Liver (tissue), 3 donors: Measurements from ENCODE around the gene PDCD6IP.

ENCODE experiments used
- FOXA1 ChIP-seq: IDR thresholded peaks from 2 replicates; pipeline ENCODE4 v1.6.1; 2016; ENCODE audit warnings: antibody characterized with exemption
- JUND ChIP-seq, 2 donors: IDR thresholded peaks; 2 replicates each; pipeline ENCODE4 v1.6.1; 2016; ENCODE audit warnings: antibody characterized with exemption in 2 of 2
- RAD21 ChIP-seq, 2 donors: IDR thresholded peaks; 2 replicates each; pipeline ENCODE4 v1.6.1; 2016; ENCODE audit warnings: antibody characterized with exemption in 2 of 2, mild to moderate bottlenecking in 2 of 2
- TAF1 ChIP-seq: conservative IDR thresholded peaks from 2 replicates; pipeline ENCODE4 v1.6.1; 2016; ENCODE audit warnings: antibody characterized with exemption, mild to moderate bottlenecking
- YY1 ChIP-seq: IDR thresholded peaks from 2 replicates; pipeline ENCODE4 v1.6.1; 2016; ENCODE audit warnings: antibody characterized with exemption, mild to moderate bottlenecking
- TF ChIP-seq, protein P1 (sequence below): fragments of 150-350 bp; IDR thresholded peaks from 2 replicates; pipeline ENCODE4 v1.5.1; 2017; ENCODE audit warnings: improper control_type of control experiment, low read depth, low read length; ENCODE audit not compliant: missing input control
- TF ChIP-seq, protein P2 (sequence below): IDR thresholded peaks from 2 replicates; pipeline ENCODE4 v1.6.1; 2016; ENCODE audit warnings: antibody characterized with exemption
- TF ChIP-seq, protein P3 (sequence below): IDR thresholded peaks from 2 replicates; pipeline ENCODE4 v1.6.1; 2016; ENCODE audit warnings: antibody characterized with exemption, mild to moderate bottlenecking
- TF ChIP-seq, protein P4 (sequence below): IDR thresholded peaks from 2 replicates; pipeline ENCODE4 v1.6.1; 2016; ENCODE audit warnings: antibody characterized with exemption
- TF ChIP-seq, protein P5 (sequence below): IDR thresholded peaks from 2 replicates; pipeline ENCODE4 v1.6.1; 2016; ENCODE audit warnings: antibody characterized with exemption
- donor health status: healthy.
- donor health status: healthy.

DNA sequence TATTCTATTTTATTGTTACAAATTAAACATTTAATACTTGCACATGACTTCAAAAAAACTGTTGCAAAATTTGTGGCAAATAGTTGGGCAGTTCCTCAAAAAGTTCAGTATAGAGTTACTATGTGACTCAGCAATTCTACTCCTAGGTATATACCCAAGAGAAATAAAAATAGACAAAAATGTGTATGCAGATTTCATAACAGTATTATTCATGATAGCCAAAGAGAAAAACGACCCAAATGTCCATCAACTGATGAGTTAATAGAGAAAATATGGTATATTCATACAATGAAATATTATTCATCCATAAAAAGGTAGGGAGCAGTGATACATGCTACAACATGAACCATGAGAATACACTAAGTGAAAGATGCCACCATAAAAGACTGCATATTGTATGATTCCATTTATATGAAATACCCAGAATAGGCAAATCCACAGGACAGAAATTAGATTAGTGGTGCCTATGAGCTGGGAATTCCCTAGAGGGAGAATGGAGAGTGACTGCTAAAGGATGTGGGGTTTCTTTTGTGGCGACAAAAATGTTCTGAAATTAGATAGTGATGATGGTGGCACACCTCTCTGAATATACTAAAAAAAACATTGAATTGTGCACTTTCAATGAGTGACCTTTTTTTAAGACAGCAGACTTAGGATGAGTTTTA is 48.8 kb upstream of the PDCD6IP start:
- TF ChIP-seq, protein P1, sequence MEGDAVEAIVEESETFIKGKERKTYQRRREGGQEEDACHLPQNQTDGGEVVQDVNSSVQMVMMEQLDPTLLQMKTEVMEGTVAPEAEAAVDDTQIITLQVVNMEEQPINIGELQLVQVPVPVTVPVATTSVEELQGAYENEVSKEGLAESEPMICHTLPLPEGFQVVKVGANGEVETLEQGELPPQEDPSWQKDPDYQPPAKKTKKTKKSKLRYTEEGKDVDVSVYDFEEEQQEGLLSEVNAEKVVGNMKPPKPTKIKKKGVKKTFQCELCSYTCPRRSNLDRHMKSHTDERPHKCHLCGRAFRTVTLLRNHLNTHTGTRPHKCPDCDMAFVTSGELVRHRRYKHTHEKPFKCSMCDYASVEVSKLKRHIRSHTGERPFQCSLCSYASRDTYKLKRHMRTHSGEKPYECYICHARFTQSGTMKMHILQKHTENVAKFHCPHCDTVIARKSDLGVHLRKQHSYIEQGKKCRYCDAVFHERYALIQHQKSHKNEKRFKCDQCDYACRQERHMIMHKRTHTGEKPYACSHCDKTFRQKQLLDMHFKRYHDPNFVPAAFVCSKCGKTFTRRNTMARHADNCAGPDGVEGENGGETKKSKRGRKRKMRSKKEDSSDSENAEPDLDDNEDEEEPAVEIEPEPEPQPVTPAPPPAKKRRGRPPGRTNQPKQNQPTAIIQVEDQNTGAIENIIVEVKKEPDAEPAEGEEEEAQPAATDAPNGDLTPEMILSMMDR, result no peak
- TF ChIP-seq FOXA1 (no peak), TAF1 (no peak), YY1 (no peak), RAD21 (IDR thresholded peaks at IDR 0.05) (no peak), JUND (IDR thresholded peaks at IDR 0.05) (no peak)
- TF ChIP-seq, protein P2, sequence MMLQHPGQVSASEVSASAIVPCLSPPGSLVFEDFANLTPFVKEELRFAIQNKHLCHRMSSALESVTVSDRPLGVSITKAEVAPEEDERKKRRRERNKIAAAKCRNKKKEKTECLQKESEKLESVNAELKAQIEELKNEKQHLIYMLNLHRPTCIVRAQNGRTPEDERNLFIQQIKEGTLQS, result no peak
- TF ChIP-seq, protein P3, sequence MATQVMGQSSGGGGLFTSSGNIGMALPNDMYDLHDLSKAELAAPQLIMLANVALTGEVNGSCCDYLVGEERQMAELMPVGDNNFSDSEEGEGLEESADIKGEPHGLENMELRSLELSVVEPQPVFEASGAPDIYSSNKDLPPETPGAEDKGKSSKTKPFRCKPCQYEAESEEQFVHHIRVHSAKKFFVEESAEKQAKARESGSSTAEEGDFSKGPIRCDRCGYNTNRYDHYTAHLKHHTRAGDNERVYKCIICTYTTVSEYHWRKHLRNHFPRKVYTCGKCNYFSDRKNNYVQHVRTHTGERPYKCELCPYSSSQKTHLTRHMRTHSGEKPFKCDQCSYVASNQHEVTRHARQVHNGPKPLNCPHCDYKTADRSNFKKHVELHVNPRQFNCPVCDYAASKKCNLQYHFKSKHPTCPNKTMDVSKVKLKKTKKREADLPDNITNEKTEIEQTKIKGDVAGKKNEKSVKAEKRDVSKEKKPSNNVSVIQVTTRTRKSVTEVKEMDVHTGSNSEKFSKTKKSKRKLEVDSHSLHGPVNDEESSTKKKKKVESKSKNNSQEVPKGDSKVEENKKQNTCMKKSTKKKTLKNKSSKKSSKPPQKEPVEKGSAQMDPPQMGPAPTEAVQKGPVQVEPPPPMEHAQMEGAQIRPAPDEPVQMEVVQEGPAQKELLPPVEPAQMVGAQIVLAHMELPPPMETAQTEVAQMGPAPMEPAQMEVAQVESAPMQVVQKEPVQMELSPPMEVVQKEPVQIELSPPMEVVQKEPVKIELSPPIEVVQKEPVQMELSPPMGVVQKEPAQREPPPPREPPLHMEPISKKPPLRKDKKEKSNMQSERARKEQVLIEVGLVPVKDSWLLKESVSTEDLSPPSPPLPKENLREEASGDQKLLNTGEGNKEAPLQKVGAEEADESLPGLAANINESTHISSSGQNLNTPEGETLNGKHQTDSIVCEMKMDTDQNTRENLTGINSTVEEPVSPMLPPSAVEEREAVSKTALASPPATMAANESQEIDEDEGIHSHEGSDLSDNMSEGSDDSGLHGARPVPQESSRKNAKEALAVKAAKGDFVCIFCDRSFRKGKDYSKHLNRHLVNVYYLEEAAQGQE, result no peak
- TF ChIP-seq, protein P4, sequence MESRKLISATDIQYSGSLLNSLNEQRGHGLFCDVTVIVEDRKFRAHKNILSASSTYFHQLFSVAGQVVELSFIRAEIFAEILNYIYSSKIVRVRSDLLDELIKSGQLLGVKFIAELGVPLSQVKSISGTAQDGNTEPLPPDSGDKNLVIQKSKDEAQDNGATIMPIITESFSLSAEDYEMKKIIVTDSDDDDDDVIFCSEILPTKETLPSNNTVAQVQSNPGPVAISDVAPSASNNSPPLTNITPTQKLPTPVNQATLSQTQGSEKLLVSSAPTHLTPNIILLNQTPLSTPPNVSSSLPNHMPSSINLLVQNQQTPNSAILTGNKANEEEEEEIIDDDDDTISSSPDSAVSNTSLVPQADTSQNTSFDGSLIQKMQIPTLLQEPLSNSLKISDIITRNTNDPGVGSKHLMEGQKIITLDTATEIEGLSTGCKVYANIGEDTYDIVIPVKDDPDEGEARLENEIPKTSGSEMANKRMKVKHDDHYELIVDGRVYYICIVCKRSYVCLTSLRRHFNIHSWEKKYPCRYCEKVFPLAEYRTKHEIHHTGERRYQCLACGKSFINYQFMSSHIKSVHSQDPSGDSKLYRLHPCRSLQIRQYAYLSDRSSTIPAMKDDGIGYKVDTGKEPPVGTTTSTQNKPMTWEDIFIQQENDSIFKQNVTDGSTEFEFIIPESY, result no peak
- TF ChIP-seq, protein P5, sequence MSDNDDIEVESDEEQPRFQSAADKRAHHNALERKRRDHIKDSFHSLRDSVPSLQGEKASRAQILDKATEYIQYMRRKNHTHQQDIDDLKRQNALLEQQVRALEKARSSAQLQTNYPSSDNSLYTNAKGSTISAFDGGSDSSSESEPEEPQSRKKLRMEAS, result no peak
